ENCODE data around the gene ALDH3B2.
"Not testable (repeated sequence)": the region's sequence is repeated elsewhere in the genome, so short reads cannot be mapped to it uniquely, and the experiment has no call there.

The ALDH3B2 gene

GRCh38 chr11:67627812-67628624 is 46.4 kb downstream of the ALDH3B2 start:
- Histone ChIP-seq H3K4me1 (ENCODE audit: insufficient read depth, low read length, poor library complexity, severe bottlenecking) (peaks cover 33% of the 10 kb centered on the region), H4K20me1 (ENCODE audit: insufficient read depth, low read length, poor library complexity, severe bottlenecking) (peaks cover 6% of the 10 kb centered on the region), H3K4me2 (ENCODE audit: low read depth, low read length, poor library complexity, severe bottlenecking) (peak overlapping the region; percentile 83), H3F3A (ENCODE audit: low read depth) (no peaks in the 10 kb centered on the region), H3K9me3 (ENCODE audit: insufficient read depth, low read depth, low read length) (no peaks in the 10 kb centered on the region), H3K9ac (ENCODE audit: low read depth, low read length, poor library complexity, severe bottlenecking) (peak overlapping the region; percentile 76), H3K79me2 (ENCODE audit: insufficient read depth, low read length) (peaks cover 35% of the 10 kb centered on the region; the same call in 1 of the 2 replicates), H3K9me2 (replicated peaks; ENCODE audit: low read depth, low read length) (no peaks in the 10 kb centered on the region), H3K4me3 (ENCODE audit: low read length, poor library complexity, severe bottlenecking) (peak overlapping the region; percentile 78), H3K36me3 (ENCODE audit: insufficient read depth, low read length) (no peaks in the 10 kb centered on the region), H3K27me3 (ENCODE audit: insufficient read depth, low read length, poor library complexity, severe bottlenecking) (no peaks in the 10 kb centered on the region), H2AFZ (ENCODE audit: low read length) (no peak overlapping the region)
- TF ChIP-seq CTCF (conservative IDR thresholded peaks at IDR 0.05; ENCODE audit: low read length), result no peak
- no peak for TF ChIP-seq EZH2phosphoT487 (IDR thresholded peaks at IDR 0.05; ENCODE audit: borderline replicate concordance)

GRCh38 chr11:67627441-67627811 is 47.0 kb downstream of the ALDH3B2 start:
- peaks cover 6% of the 10 kb centered on the region for H4K20me1 ChIP-seq (ENCODE audit: insufficient read depth, low read length, poor library complexity, severe bottlenecking)

GRCh38 chr11:67626970-67627369 is 47.5 kb downstream of the ALDH3B2 start:
- Histone ChIP-seq H3K4me2 (ENCODE audit: low read depth, low read length, poor library complexity, severe bottlenecking) (no peak overlapping the region), H3K36me3 (ENCODE audit: insufficient read depth, low read length) (no peaks in the 10 kb centered on the region), H2AFZ (ENCODE audit: low read length) (no peak overlapping the region), H3K9ac (ENCODE audit: low read depth, low read length, poor library complexity, severe bottlenecking) (no peak overlapping the region), H3F3A (ENCODE audit: low read depth) (no peaks in the 10 kb centered on the region), H3K9me3 (ENCODE audit: insufficient read depth, low read depth, low read length) (no peaks in the 10 kb centered on the region), H3K9me2 (replicated peaks; ENCODE audit: low read depth, low read length) (no peaks in the 10 kb centered on the region), H3K4me3 (ENCODE audit: low read length, poor library complexity, severe bottlenecking) (no peak overlapping the region), H3K4me1 (ENCODE audit: insufficient read depth, low read length, poor library complexity, severe bottlenecking) (peaks cover 33% of the 10 kb centered on the region), H3K27me3 (ENCODE audit: insufficient read depth, low read length, poor library complexity, severe bottlenecking) (no peaks in the 10 kb centered on the region), H3K79me2 (ENCODE audit: insufficient read depth, low read length) (peaks cover 36% of the 10 kb centered on the region; the same call in 1 of the 2 replicates), H4K20me1 (ENCODE audit: insufficient read depth, low read length, poor library complexity, severe bottlenecking) (peaks cover 6% of the 10 kb centered on the region)
- no peak for TF ChIP-seq CTCF (conservative IDR thresholded peaks at IDR 0.05; ENCODE audit: low read length)
- TF ChIP-seq EZH2phosphoT487 (IDR thresholded peaks at IDR 0.05; ENCODE audit: borderline replicate concordance), result no peak

More at GRCh38 chr11:67627441-67627811, 47.0 kb downstream of the ALDH3B2 start:
- Histone ChIP-seq H3K9me3 (ENCODE audit: insufficient read depth, low read depth, low read length) (no peaks in the 10 kb centered on the region), H3K9me2 (replicated peaks; ENCODE audit: low read depth, low read length) (no peaks in the 10 kb centered on the region), H3K4me1 (ENCODE audit: insufficient read depth, low read length, poor library complexity, severe bottlenecking) (peaks cover 33% of the 10 kb centered on the region), H3K4me2 (ENCODE audit: low read depth, low read length, poor library complexity, severe bottlenecking) (no peak overlapping the region), H3K36me3 (ENCODE audit: insufficient read depth, low read length) (no peaks in the 10 kb centered on the region), H3F3A (ENCODE audit: low read depth) (no peaks in the 10 kb centered on the region), H2AFZ (ENCODE audit: low read length) (no peak overlapping the region), H3K4me3 (ENCODE audit: low read length, poor library complexity, severe bottlenecking) (no peak overlapping the region), H3K27me3 (ENCODE audit: insufficient read depth, low read length, poor library complexity, severe bottlenecking) (no peaks in the 10 kb centered on the region), H3K9ac (ENCODE audit: low read depth, low read length, poor library complexity, severe bottlenecking) (no peak overlapping the region), H3K79me2 (ENCODE audit: insufficient read depth, low read length) (peaks cover 35% of the 10 kb centered on the region; the same call in 1 of the 2 replicates)
- TF ChIP-seq EZH2phosphoT487 (IDR thresholded peaks at IDR 0.05; ENCODE audit: borderline replicate concordance), result no peak
- no peak for TF ChIP-seq CTCF (conservative IDR thresholded peaks at IDR 0.05; ENCODE audit: low read length)

GRCh38 chr11:67626131-67626833 is 48.1 kb downstream of the ALDH3B2 start:
- H3K9ac ChIP-seq (ENCODE audit: low read depth, low read length, poor library complexity, severe bottlenecking); H3K27me3 ChIP-seq (ENCODE audit: insufficient read depth, low read length, poor library complexity, severe bottlenecking); H3K4me2 ChIP-seq (ENCODE audit: low read depth, low read length, poor library complexity, severe bottlenecking); H3K4me3 ChIP-seq (ENCODE audit: low read length, poor library complexity, severe bottlenecking); H3K36me3 ChIP-seq (ENCODE audit: insufficient read depth, low read length); H4K20me1 ChIP-seq (ENCODE audit: insufficient read depth, low read length, poor library complexity, severe bottlenecking); H3K9me2 ChIP-seq (replicated peaks; ENCODE audit: low read depth, low read length); H3K9me3 ChIP-seq (ENCODE audit: insufficient read depth, low read depth, low read length); H2AFZ ChIP-seq (ENCODE audit: low read length); H3F3A ChIP-seq (ENCODE audit: low read depth): not testable (repeated sequence)
- H3K4me1 ChIP-seq (ENCODE audit: insufficient read depth, low read length, poor library complexity, severe bottlenecking), result peaks cover 27% of the 10 kb centered on the region
- H3K79me2 ChIP-seq (ENCODE audit: insufficient read depth, low read length), result peaks cover 43% of the 10 kb centered on the region; the same call in 1 of the 2 replicates

GRCh38 chr11:67623795-67624194 is 50.6 kb downstream of the ALDH3B2 start:
- H3K36me3 ChIP-seq (ENCODE audit: insufficient read depth, low read length); H3K27me3 ChIP-seq (ENCODE audit: insufficient read depth, low read length, poor library complexity, severe bottlenecking); H2AFZ ChIP-seq (ENCODE audit: low read length); H3F3A ChIP-seq (ENCODE audit: low read depth); H3K9me3 ChIP-seq (ENCODE audit: insufficient read depth, low read depth, low read length); H3K9ac ChIP-seq (ENCODE audit: low read depth, low read length, poor library complexity, severe bottlenecking); H3K9me2 ChIP-seq (replicated peaks; ENCODE audit: low read depth, low read length): not testable (repeated sequence)
- H3K4me1 ChIP-seq (ENCODE audit: insufficient read depth, low read length, poor library complexity, severe bottlenecking), result peaks cover 18% of the 10 kb centered on the region
- peaks cover 51% of the 10 kb centered on the region for H3K79me2 ChIP-seq (ENCODE audit: insufficient read depth, low read length)
- peaks cover 12% of the 10 kb centered on the region for H4K20me1 ChIP-seq (ENCODE audit: insufficient read depth, low read length, poor library complexity, severe bottlenecking)
- peak overlapping the region; percentile 51 for H3K4me2 ChIP-seq (ENCODE audit: low read depth, low read length, poor library complexity, severe bottlenecking)
- H3K4me3 ChIP-seq (ENCODE audit: low read length, poor library complexity, severe bottlenecking), result peak overlapping the region; percentile 56
